Thyroid gland (tissue), 4 donors: ENCODE results near the gene PAX5. TPM values are rescaled to one million over a fixed set of nuclear protein-coding genes. Genes with fewer than 3 reads are reported as not detected.

Experiments
- DNase-seq, 2 donors: peaks; one replicate each; pipeline ENCODE4 v3.0.0-alpha.2; 2019
- H3K27ac ChIP-seq, 3 donors: fragments of 200-600 bp; sonication (generic); 1 replicate in 2 of 3; 2 replicates in 1 of 3; pipeline ENCODE4 v1.5.1; 2016 to 2019; ENCODE audit warnings: mild to moderate bottlenecking in 1 of 3, moderate library complexity in 1 of 3
- H3K27me3 ChIP-seq: fragments of 200-600 bp; sonication (generic); one replicate; pipeline ENCODE4 v1.5.1; 2019
- H3K36me3 ChIP-seq, 2 donors: fragments of 200-600 bp; sonication (generic); one replicate each; pipeline ENCODE4 v1.5.1; 2016 to 2019
- H3K4me1 ChIP-seq, 2 donors: fragments of 200-600 bp; sonication (generic); one replicate each; pipeline ENCODE4 v1.5.1; 2017 to 2019
- H3K4me3 ChIP-seq, 3 donors: fragments of 200-600 bp; sonication (generic); replicated peaks in 1 of 3; 1 replicate in 2 of 3; 2 replicates in 1 of 3; pipeline ENCODE4 v1.5.1; 2016; ENCODE audit warnings: mild to moderate bottlenecking in 1 of 3
- H3K9me3 ChIP-seq: fragments of 200-600 bp; sonication (generic); one replicate; pipeline ENCODE4 v1.5.1; 2017
- POLR2A ChIP-seq, 2 donors: fragments of 450-650 bp; IDR thresholded peaks; one replicate each; pipeline ENCODE4 v1.6.1; 2017; ENCODE audit warnings: antibody characterized with exemption in 2 of 2, mild to moderate bottlenecking in 2 of 2, moderate library complexity in 1 of 2
- WGBS, 2 donors: methylation state at CpG; one replicate each; pipeline ENCODE4 v1.1.5; 2017; 5-methylcytosine and 5-hydroxymethylcytosine counted together
- intact Hi-C: fragments of 100-400 bp; cut with DNase I; formaldehyde crosslinking; loops from one replicate; pipeline ENCODE4 v1.15.1; 2023
- total RNA-seq, 4 donors: library from RNA; depleted of rRNA; stranded (reverse); fragments of >200 nt; gene quantifications; one replicate each; pipeline ENCODE4 v1.2.3, GENCODE V29; 2016
- TF ChIP-seq, protein P1 (sequence below), 6 experiments: fragments of 200-600 bp in 3 of 6; fragments of 450-650 bp in 3 of 6; sonication (generic) in 3 of 6; IDR thresholded peaks; one replicate each; pipeline ENCODE4 v1.5.1; 2016 to 2019; ENCODE audit warnings: antibody characterized with exemption in 6 of 6, mild to moderate bottlenecking in 2 of 6, inconsistent platforms in 1 of 6, moderate library complexity in 1 of 6

Gene PAX5
- total RNA-seq, 4 donors from 2014 or later: 0.68 TPM; not detected in 3

DNA sequence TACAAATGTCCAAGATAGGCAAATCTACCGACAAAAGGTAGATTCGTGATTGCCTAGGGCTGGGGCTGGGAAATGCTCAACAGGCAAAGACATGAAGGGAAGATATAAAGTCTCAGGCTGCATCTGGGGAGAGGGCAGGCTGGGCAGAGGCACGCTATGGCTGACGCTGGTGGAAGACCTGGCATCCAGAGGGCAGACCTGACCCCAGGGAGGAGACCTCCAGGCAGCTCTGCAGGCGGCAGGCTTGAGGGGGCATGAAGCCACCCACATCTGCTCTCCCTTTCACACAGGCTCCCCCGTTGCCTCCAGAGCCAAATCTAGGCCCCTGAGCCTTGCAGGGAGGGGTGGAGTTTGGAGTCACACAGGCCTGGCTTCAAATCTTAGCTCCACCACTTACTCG, 145.5 kb downstream of the PAX5 start:
- Histone ChIP-seq H3K27ac (no peak overlapping the region), H3K4me3 (no peak overlapping the region), H3K4me1 (no peaks in the 10 kb centered on the region), H3K27me3 (no peaks in the 10 kb centered on the region), H3K36me3 (no peaks in the 10 kb centered on the region), H3K9me3 (no peaks in the 10 kb centered on the region)
- WGBS, 2 donors: 62 to 67% methylated on average over 6 of the region's 7 CpGs
- intact Hi-C loops: no loop called here
- TF ChIP-seq POLR2A (IDR thresholded peaks at IDR 0.05): no peak
- TF ChIP-seq, protein P1, sequence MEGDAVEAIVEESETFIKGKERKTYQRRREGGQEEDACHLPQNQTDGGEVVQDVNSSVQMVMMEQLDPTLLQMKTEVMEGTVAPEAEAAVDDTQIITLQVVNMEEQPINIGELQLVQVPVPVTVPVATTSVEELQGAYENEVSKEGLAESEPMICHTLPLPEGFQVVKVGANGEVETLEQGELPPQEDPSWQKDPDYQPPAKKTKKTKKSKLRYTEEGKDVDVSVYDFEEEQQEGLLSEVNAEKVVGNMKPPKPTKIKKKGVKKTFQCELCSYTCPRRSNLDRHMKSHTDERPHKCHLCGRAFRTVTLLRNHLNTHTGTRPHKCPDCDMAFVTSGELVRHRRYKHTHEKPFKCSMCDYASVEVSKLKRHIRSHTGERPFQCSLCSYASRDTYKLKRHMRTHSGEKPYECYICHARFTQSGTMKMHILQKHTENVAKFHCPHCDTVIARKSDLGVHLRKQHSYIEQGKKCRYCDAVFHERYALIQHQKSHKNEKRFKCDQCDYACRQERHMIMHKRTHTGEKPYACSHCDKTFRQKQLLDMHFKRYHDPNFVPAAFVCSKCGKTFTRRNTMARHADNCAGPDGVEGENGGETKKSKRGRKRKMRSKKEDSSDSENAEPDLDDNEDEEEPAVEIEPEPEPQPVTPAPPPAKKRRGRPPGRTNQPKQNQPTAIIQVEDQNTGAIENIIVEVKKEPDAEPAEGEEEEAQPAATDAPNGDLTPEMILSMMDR (IDR thresholded peaks at IDR 0.05): no peak
- DNase-seq: no peak

DNA sequence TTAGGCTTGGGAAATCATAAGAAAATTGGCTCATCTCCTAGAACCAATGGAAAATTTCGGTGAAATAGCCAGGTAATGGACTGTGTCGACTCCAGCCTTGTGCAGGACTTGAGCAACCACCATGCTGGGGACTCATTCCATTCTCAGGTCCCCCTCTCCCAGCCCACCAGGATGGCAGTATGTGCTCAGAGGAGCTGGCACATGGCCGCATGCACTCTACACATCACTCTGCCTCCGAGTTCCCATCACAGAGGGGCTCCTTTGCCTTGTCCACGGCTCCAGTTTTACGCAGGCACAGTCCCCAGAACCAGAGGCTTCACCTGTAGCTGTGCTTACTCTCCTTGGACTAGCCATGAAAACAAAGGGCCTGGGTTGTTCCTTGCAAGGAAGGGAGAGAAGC, 149.3 kb downstream of the PAX5 start:
- TF ChIP-seq, protein P1 (IDR thresholded peaks at IDR 0.05): no peak
- TF ChIP-seq POLR2A (IDR thresholded peaks at IDR 0.05): no peak
- WGBS, 2 donors: 76 to 77% methylated on average over 6 of the region's 6 CpGs
- intact Hi-C loops: no loop called here
- H3K4me3 ChIP-seq: no peak overlapping the region
- H3K9me3 ChIP-seq: no peaks in the 10 kb centered on the region
- no peak overlapping the region for H3K27ac ChIP-seq
- no peak for DNase-seq
- H3K4me1 ChIP-seq: no peaks in the 10 kb centered on the region
- H3K27me3 ChIP-seq: no peaks in the 10 kb centered on the region
- no peaks in the 10 kb centered on the region for H3K36me3 ChIP-seq

DNA sequence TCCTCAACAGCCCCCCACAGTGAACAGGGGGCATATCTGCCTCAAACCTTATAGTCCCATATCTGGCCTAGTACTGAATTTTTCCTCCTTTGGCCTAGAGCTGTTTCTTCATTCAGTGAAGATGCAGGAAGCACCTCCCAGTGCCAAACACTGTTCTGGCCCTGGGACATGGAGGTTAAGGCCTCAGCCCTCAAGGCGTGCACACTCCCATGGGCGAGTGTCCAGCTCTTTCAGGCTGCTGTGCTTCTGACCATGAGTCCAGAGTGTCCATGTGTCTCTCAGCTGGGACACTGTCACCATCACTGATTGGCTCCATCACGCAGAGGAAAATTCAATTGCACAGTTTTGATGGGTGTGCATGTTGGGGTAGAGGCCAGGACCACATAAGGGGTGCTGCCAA, 151.5 kb downstream of the PAX5 start:
- no peaks in the 10 kb centered on the region for H3K4me1 ChIP-seq
- intact Hi-C loops: no loop called here
- no peak overlapping the region for H3K4me3 ChIP-seq
- no peaks in the 10 kb centered on the region for H3K27me3 ChIP-seq
- DNase-seq: no peak
- H3K27ac ChIP-seq: no peak overlapping the region
- no peaks in the 10 kb centered on the region for H3K9me3 ChIP-seq
- no peaks in the 10 kb centered on the region for H3K36me3 ChIP-seq
- 64 to 84% methylated on average over 2 to 3 of the region's 3 CpGs for WGBS, 2 donors
- TF ChIP-seq, protein P1 (IDR thresholded peaks at IDR 0.05): no peak
- TF ChIP-seq POLR2A (IDR thresholded peaks at IDR 0.05): no peak

DNA sequence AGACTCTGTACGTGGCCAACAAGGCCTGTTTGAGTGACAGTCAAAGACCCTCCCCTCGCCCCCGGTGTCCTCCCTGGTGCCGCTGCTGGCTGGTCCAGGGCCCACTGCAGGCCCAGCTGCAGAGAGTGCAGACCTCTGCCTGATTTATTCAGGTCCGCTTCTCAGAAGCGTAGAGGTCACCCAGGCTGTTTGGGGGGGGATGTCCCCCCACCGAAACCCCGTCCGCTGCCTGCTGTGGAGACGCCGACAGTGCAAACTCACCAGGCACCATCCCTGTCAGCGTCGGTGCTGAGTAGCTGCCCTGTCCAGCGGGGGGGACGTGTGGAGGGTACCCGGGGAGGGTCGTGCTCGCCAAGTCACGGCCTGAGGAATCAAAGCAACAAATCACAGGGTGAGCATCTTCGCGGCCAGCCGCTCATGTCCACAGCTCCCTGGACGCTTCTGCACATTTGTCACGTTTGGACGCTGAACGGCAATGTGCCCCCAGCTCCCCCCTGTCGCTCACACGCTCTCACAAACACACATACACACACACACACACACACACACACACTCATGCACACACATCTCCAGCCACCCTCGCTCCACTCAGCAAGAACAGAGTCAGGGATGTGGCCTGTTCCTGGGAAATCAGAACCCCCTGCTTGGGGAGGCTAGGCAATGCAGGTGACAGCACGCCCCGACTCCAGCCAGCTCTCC, 152.2 kb downstream of the PAX5 start:
- H3K27ac ChIP-seq: no peak overlapping the region
- no peak for TF ChIP-seq POLR2A (IDR thresholded peaks at IDR 0.05)
- TF ChIP-seq, protein P1 (IDR thresholded peaks at IDR 0.05): no peak
- WGBS, 2 donors: 61 to 63% methylated on average over 17 to 26 of the region's 31 CpGs

DNA sequence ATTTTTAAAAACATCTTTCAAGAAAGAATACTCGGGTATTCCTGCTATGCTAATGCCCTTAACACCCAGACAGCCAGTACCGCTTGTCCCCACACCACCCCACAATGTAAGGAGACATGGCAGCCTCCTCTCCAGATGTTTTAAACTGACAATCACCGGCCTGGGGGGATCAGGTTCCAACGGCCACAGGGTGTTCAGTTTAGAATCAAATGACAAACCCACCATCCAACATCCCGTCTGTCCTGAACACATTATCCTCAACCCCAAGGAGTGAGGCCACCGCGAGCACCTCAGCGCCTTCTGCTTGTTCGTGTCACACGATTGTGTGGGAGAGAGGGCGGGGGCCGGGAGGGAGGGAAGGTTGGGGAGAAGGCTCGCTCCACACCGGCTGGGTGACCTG, 152.8 kb downstream of the PAX5 start:
- no peaks in the 10 kb centered on the region for H3K36me3 ChIP-seq
- no peak for DNase-seq
- no peaks in the 10 kb centered on the region for H3K27me3 ChIP-seq
- H3K27ac ChIP-seq: no peak overlapping the region
- H3K4me3 ChIP-seq: no peak overlapping the region
- intact Hi-C loops: no loop called here
- no peaks in the 10 kb centered on the region for H3K4me1 ChIP-seq
- no peaks in the 10 kb centered on the region for H3K9me3 ChIP-seq
- TF ChIP-seq POLR2A (IDR thresholded peaks at IDR 0.05): no peak
- TF ChIP-seq, protein P1 (IDR thresholded peaks at IDR 0.05): no peak
- WGBS, 2 donors: 66 to 83% methylated on average over 12 to 14 of the region's 14 CpGs

More for the DNA sequence above, 152.2 kb downstream of the PAX5 start:
- intact Hi-C loops: no loop called here
- Histone ChIP-seq H3K36me3 (no peaks in the 10 kb centered on the region), H3K9me3 (no peaks in the 10 kb centered on the region), H3K4me3 (no peak overlapping the region), H3K4me1 (no peaks in the 10 kb centered on the region), H3K27me3 (no peaks in the 10 kb centered on the region)
- no peak for DNase-seq
